Smooth muscle cell of the brain vasculature (primary cell): ENCODE data around the gene CCNY.

Experiments
- DNase-seq: peaks from one replicate; pipeline ENCODE4 v3.0.0-alpha.2; 2012; ENCODE audit warnings: low read depth, low spot score

The CCNY gene

DNA sequence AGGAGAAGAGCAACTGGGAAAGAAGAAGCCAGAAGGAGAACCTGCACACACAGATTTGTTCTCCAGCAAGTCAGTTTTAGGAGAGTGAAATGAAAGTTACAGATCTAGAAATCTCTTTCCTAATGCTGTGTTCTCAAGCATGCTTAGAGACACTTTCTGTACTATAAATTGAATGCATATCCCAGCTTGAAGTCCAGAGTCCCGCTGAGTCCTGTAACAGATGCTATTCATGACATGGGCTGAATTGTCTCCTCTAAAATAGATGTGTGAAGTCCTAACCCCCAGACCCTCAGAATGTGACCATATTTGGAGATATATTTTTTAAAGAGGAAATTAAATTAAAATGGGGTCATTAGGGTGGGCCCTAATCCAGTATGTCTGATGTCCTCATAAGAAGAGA is 222.0 kb downstream of the CCNY start:
- DNase-seq, result no peak

DNA sequence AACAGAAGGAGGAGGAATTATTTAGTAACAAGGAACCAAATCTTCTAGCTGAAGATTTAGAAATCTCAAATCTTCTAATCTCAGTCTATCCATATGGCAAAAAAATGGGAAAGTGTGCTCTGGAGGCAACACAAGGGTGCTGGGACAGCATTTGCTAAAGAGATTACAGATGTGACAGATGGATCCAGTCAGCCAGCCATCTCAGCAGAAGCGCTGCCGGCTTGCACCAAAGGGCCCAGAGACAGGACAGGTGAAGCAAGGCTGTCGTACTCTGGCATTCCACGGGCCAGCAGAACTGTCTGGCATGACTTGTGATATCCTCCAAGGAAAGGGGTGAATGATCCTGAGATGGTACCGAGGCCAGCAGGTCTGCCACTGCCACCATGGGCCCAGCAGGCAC is 223.1 kb downstream of the CCNY start:
- DNase-seq, result no peak

DNA sequence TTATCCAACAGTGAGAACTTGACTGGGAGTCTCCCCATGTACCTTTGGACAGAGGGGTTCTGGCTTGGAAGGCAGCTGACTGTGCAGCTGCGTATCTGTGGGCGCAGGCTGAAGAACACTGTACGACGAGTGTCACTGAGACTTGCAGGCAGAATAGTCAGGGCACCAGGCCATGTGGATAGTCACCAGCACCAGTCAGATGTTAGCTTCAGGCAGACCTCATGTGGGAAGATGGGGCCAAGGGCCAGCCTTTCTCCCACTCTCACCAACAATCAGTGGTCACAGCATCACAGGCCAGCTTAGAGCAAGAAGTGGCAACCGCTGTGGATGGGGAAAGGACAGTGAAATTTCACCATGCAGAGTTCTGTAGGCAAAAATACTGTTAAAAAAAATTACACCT is 225.4 kb downstream of the CCNY start:
- no peak for DNase-seq

DNA sequence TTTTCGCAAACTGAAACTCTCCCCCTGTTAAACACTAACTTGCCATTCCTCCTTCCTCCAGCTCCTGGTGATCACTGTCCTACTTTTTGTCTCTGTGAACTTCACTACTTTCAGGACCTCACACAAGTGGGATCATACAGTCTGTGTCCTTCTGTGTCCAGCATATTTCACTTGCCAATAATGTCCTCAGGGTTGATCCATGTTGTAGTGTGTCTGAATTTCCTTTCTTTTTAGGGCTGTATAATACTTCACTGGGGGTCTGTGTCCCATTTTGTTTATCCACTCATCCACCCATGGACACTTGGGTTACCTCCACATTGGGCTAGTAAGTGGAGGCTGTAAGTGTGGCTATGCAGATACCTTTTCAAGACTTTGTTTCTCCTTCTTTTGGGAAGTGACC is 226.1 kb downstream of the CCNY start:
- no peak for DNase-seq

DNA sequence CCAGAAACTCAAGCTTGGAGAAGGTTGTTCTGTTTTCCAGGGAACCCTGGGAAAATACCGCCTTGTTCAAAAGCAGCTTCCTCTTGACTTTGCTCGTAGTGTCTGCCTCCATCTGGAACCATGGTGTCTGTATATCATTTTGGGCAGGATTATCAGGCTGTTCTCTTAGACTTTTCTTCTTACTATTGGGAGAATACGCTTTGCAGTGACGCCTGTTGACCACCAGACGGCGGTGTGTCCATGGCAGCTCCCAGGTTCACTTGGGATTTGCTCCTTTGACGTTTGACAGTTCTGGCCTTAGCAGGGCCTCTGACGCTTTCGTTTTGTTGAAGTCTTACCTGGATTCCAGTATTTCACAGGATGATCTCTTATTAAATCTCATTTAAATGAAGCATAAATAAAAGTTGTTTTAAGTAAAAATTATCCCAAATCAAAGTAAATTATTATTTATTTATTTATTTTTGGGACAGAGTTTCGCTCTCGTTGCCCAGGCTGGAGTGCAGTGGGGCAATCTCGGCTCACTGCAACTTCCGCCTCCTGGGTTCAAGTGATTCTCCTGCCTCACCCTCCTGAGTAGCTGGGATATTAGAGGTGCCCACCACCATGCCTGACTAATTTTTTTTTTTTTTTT is 227.1 kb downstream of the CCNY start:
- peak; percentile 50 for DNase-seq

DNA sequence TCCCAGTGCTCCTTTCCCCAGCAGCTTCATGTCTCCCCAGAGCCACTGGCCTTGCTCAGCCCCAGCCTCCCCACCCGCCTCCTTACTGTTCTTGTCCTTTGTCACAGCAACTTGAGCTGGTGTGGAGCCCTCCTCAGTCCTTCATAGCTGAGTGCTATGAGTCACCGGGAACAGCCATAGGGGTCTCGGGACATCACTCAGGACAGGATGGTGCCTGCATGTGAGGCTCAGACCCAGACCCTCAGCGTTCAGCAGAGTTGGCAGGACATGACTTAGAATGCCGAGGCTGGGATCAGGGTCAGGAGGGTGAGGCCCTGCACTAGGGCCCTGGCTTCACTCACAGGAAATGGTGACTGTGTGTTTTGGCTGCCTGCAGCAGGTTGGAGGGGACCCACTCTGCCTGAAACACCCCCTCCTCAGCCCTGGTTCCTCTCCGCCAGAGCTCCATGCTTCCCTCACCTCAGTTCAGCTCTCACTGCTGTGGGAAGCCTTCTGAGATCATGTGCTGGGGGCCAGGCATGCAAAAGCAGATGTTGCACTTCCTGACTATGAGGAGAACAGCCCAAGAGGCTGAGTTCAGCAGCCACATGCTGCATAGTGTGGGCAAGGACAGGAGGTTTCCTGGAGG is 228.1 kb downstream of the CCNY start:
- DNase-seq, result no peak

DNA sequence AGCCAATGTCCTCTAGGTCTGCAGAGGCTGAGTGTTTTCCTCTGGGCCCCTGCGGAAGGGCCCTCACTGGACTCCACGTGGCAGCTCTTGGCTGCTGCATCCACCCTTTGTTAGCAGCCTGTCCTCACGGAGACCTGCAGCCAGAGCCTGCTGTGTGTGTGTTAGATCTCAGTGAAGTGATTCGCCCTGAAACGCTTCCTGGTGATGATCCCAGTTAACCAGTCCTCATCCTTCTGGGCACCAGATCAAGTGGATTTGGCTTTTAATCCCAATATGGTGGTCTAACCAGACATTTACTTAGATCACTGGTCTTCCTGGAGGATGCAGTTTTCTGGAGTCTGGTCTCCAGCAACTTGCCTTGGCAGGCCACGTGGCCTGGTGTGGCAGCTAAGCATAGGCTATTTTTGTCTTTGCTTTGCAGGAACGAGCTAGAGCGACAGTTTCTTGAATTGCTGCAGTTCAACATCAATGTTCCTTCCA is 229.3 kb downstream of the CCNY start:
- DNase-seq, result no peak

DNA sequence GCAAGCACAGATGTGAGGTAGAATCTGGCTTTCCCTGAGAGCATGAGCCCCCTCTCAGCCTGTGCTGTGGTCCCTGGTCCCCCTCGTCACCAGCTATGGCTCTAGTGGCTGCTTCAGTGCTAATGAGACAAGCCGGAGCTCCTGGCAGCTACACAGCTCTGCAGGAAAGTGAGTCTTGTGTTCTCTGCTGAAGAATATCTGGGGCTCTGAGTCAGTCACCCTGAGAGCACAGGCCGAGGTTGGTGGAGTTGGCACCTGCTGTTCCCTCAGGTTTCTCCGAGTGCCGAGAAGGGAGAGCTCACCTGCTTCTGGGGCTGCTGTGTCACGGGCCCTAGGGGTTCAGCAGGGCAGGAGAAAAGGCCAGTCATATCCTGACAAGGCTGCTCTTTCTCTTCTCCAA is 231.6 kb downstream of the CCNY start:
- DNase-seq, result no peak

DNA sequence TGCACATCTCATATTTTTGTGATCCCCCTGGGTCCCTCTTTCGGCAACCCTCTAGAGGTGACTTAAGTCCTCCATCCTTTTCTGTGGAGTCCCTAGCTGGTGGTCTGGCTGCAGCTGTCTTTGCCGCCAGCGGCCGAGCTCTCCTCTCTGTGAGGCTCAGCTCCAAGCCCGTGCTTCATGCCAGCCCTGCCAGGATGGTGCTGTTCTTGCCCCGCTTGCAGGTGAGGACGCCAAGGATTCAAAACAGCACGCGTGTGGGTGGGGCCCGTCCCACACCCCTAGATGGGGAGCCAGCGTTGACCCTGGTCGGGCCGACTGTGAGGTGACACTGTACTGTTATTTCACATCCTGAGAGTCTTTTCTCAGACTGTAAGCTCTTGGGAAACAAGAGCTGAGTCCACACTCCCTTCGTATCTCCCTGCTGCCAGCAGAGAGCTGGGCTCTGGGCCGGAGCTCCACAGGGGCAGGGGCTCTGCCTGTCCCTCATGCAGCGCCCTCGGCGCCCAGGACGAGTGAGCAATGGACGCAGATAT is 232.2 kb downstream of the CCNY start:
- no peak for DNase-seq

DNA sequence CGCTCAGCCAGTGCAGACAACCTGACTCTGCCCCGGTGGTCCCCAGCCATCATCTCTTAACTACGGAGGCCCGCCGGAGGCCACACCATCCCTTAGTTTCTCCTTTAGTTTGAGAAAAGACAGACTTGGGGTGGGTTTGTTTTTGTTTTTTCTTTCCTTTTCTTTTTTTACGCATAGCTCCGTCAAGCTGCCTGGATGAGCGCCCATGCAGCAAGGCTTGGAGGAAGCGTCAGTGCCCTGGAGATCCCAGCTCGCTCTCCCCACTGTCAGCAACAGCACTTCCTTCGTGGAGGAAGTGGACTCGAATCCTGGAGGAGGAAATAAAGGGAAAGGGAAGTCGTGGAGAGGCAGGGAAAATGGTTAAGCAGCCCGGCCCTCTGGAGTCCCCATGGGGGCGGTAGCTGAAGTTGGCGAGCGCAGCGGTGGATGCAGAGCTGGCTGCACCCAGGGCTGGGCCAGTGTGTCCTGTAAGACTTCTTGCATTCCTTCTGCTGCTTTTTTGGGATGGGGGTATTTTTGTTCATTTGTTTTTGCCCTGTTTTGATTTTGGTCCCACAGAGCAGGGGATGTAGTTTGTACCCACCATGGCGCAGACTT is 232.9 kb downstream of the CCNY start:
- DNase-seq, result no peak

DNA sequence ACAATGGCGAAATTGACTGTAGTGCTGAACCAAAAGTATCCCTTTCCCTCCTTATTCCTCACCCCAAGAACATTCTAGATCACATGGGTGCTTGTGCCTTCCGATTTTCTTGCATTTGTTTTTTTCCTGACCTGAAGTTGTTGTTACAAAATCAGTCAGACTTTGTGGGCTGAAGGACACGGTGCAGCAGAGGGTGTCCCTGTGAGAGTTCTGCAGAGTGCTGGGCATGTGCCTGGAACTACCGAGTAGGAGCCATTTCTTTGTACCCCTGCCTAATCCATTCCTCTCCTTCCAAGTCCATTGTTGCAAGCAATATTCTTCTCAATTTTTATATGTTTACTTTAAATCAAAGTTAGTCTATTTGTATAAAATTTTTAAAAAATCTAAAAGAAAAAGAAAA is 233.5 kb downstream of the CCNY start:
- DNase-seq, result no peak

DNA sequence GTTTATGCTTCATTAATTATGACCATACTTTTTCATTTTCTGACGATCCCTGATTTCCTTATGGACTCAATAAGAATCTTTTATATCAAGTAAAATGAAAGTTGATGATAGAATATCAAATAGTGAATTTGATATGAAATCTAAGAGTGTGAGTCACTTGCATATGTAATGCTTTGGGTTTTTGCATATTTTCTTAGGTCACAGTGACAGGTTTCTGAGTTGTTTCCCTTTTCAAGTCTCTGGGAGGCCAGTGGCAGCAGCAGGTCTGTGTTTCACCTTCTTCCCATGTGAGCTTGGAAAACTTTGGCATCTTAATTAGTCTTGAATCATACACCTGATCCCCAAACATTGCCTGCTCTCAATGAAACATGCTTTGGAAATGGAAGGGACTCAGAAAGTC is 234.1 kb downstream of the CCNY start:
- no peak for DNase-seq

DNA sequence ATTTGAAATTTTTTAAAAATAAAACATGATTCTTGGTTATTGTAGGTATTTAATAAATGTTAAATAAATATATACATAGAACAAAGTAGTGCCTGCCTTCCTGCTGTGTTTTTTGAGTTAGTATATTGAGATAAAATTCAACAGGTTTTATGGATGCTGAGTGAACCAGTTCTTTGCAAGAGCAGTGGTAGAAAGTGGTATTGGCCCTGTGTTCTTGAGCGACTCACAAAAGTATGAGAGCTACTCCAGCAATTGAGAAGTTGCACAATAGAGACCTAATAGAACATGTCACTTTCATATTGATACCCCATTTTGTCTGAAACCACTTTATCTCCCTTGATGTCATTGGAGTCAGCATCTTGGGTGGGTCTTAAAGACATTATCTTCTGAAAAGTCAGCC is 236.3 kb downstream of the CCNY start:
- DNase-seq, result no peak

DNA sequence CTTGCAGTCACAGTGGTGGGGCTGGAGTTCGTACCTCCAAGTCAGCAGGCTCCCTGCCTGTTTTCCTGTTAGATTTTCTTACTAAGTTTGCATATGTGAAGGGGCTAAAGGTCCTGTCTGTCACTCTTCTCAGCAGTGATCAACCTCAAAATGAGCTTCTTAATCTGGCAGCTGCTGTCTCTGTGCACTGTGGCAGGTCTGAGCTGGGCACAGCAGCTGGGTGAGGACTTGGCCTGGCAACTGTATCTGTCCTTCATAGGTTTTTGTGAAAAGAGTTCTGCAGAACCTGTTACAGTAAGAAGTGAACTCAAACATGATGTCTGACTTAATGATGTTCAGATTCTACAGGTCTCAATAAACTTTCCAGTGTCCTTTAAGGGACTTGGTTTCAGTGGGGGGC is 237.5 kb downstream of the CCNY start:
- no peak for DNase-seq

DNA sequence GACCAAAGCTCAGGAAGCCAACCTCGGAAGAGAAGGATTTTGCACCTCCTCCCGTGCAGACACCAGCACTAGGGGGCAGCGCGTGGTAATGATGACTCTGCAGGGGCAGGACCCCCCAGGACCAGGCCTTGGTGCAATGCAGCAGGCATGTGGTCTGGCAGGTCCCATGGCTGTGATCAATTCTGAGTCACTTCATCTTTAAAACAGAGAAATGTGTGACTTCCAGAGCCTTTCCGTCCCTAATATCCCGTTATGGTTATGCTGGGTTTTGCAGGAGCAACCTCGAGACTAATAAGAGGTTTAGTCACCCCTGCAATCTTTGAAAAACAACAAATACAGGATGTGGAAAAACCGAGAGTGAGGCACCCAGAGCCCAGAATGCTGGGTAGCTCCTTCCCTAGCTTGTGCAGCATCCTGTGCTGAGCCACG is 238.6 kb downstream of the CCNY start:
- DNase-seq, result peak; percentile 45

DNA sequence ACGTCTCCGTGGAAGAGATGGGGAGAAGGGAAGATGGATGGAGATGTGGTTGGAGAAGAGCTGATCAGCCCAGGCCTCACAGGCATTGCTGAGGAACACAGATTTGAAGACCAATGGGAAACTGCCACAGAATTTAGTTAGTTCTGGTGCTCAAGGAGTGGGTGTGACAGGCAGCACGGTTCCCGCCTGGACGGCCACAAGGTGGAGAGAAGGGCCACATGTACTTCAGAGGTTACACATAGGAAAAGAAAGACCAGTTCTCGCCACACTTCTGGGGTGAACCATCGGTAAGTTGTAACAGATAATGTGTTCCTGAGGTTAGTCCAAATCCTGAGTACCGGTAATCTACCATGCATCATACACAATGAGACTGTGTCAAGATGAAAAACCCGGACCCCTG is 239.3 kb downstream of the CCNY start:
- no peak for DNase-seq

DNA sequence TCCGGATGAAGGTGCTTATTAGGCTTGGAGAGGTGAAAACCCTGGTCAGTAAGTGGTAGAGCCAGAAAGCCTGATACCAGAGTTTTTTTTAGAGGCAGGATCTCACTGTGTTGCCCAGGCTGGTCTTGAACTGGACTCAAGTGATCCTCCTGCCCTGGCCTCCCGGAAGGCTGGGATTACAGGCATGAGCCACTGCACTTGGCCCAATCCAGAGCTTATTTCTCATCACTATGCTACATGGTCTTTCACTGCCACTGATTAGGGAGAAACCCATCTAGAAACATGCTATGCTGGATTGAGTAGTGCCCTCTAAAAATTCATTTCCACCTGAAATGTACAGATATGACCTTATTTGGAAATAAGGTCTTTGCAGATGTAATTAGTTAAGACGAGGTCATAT is 240.4 kb downstream of the CCNY start:
- DNase-seq, result no peak

DNA sequence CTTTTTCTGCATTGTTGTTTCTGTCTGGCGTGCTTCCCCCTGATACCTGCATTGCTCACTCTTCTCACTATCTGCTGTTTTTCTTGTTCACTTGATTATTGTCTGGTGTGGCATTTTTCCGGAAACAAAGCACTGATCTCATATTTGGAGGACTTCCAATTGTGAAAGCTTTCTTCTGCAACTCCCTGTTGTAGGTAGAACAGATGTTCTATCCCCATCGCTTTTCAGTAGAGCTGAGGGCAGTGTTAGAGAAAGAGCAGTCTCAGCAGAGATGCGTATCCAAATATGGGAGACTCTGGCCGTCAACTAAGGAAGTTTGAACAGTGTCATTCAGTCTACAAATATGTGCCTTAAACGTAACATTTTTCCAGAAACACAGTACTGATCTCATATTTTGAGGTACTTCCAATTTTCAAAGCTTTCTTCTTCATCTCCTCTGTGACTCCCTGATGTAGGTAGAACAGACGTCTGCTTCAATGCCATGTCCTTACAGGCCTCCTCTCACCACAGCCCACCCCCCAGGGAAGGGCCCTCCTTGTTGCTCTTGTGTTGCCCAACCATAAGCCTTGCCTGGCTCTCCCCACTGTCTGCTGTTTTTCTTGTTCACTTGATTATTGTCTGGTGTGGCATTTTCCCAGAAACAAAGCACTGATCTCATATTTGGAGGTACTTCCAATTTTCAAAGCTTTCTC is 241.8 kb downstream of the CCNY start:
- DNase-seq, result no peak

DNA sequence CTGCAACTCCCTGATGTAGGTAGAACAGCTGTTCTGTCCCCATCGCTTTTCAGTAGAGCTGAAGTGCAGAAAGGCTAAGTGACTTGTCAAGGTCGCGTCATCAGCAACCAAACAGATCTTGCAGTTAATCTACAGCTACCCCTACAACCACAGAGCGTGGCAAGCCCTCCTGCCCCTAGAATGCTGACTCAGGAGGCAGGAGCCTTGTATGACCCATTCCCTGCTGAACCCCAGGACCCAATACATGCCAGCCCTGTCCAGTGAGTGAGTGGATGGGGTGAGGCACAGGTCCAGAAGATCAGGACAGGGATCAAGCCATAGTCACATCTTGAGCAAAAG is 242.3 kb downstream of the CCNY start:
- DNase-seq, result no peak

DNA sequence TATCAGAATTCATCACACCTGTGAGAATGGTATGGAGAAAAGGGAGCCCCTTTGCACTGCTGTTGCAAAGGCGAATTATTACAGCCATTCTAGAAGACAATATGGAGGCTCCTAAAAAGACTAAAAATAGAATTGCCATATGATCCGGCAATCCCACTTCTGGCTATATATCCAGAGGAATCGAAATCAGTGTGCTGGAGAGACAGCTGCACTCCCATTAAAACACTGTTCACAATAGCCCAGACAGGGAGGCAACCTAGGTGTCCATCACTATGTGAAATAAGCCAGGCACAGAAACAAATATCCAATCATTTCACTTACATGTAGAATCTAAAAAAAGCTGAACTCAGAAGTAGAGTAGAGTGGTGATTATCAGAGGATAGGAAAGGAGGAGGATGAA is 242.8 kb downstream of the CCNY start:
- DNase-seq, result no peak

DNA sequence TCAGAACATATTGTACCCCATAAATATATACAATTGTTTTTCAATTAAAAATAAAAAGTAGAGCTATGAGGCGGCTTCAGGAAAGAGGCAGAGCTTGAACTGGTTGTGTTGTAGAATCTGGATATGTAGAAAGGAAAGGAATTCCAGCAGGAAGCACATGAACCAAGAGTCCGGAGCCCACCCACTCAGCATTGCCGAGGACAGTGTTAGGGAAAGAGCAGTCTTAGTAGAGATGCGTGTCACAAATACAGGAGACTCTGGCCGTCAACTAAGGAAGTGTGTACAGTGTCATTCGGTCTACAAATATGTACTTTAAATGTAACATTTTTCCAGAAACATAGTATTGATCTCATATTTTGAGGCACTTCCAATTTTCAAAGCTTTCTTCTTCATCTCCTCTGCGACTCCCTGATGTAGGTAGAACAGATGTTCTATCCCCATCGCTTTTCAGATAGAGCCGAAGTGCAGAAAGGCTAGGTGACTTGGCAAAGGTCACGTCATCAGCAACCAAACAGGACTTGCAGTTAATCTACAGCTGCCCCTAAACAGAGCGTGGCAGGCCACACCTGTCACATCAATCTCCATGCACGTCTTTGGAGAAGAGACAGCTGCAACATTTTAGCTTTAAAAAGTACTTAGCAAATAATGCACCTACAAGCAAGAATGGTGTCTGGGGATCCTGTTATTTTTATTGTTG is 243.6 kb downstream of the CCNY start:
- no peak for DNase-seq

DNA sequence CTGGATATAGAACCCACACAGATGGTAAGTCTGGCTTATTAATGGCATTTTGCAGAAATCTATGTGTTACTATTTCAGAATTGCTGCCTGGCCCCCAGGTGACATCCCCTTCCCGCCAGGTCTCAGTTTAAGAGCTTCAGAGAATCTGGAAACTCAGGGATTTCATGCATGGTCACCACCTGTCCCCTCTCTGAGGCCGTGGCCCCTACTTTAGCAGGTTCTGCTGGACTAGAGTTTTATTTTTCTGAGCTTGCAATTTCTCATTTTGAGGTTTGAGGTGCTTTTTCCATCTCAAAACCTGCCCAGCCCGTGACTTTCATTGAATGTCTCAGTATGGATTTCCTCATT is 244.1 kb downstream of the CCNY start:
- DNase-seq, result no peak
